Esophagus squamous epithelium (tissue), 5 donors: ENCODE results near the gene FALEC. TPM values are rescaled to one million over a fixed set of nuclear protein-coding genes. Genes with fewer than 3 reads are reported as not detected.

Experiments used
- DNase-seq: peaks from one replicate; lab custom pipeline; 2025; lab: John Stamatoyannopoulos, UW
- H3K27ac ChIP-seq, 4 donors: fragments of 200-600 bp; sonication (generic); one replicate each; pipeline ENCODE4 v1.5.1; 2016 to 2019; ENCODE audit warnings: mild to moderate bottlenecking in 1 of 4
- H3K27me3 ChIP-seq, 4 donors: fragments of 200-600 bp; sonication (generic); 1 replicate in 3 of 4; 2 replicates in 1 of 4; pipeline versions ENCODE4 v1.5.1 to v1.6.0; 2017 to 2021; ENCODE audit warnings: antibody characterized with exemption in 1 of 4
- H3K36me3 ChIP-seq, 3 donors: fragments of 200-600 bp; sonication (generic); one replicate each; pipeline ENCODE4 v1.5.1; 2016 to 2019
- H3K4me1 ChIP-seq, 3 donors: fragments of 200-600 bp; sonication (generic); one replicate each; pipeline ENCODE4 v1.5.1; 2017 to 2019
- H3K4me3 ChIP-seq, 4 donors: fragments of 200-600 bp; sonication (generic); 1 replicate in 3 of 4; 2 replicates in 1 of 4; pipeline ENCODE4 v1.5.1; 2016 to 2019; ENCODE audit warnings: mild to moderate bottlenecking in 2 of 4, moderate library complexity in 1 of 4
- H3K9me3 ChIP-seq, 3 donors: fragments of 200-600 bp; sonication (generic); one replicate each; pipeline ENCODE4 v1.5.1; 2016 to 2019
- CTCF ChIP-seq, 6 experiments: fragments of 450-650 bp in 4 of 6; fragments of 200-600 bp in 2 of 6; sonication (generic) in 2 of 6; IDR thresholded peaks; one replicate each; pipeline ENCODE4 v1.5.1; 2016 to 2019; ENCODE audit warnings: antibody characterized with exemption in 6 of 6, mild to moderate bottlenecking in 4 of 6, moderate library complexity in 4 of 6
- POLR2A ChIP-seq, 4 donors: fragments of 450-650 bp; IDR thresholded peaks; one replicate each; pipeline ENCODE4 v1.6.1; 2017; ENCODE audit warnings: antibody characterized with exemption in 4 of 4, mild to moderate bottlenecking in 4 of 4, moderate library complexity in 3 of 4
- WGBS, 2 donors: methylation state at CpG; one replicate each; pipeline ENCODE4 v1.1.5; 2018; 5-methylcytosine and 5-hydroxymethylcytosine counted together
- intact Hi-C: fragments of 100-400 bp; cut with DNase I; formaldehyde crosslinking; loops from one replicate; pipeline ENCODE4 v1.15.0; 2022
- total RNA-seq, 4 donors: library from RNA; depleted of rRNA; stranded (reverse); fragments of >200 nt; gene quantifications; one replicate each; pipeline ENCODE4 v1.1.0, GENCODE V29; 2016
- donor health status: DM: yes; HTN: yes; CAD: no.

The FALEC gene
- total RNA-seq, 4 donors from 2014 or later: 3.6 TPM; not detected in 3

DNA sequence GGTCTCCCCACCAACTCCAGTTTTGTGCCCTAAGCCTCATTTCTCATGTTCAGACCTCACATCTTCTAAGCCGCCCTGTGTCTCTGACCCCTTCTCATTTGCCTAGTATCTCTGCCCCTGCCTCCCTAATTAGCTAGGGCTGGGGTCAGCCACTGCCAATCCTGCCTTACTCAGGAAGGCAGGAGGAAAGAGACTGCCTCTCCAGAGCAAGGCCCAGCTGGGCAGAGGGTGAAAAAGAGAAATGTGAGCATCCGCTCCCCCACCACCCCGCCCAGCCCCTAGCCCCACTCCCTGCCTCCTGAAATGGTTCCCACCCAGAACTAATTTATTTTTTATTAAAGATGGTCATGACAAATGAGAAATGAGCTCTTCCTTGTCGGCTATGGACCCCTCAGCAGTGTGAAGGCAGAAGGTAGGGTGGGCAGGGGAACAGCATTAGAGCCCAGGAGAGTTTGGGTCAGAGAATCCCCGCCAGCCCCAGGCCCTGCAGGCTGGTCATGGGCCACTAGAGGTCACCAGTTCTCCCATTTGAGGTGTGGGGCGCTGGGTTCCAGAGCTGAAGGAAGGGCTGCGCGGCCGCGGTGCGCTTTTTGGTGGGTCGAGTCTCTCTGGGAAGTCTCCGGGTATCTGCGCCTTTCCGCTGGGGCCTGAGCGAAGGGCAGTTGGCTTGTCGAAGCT is 45.2 kb downstream of the FALEC start:
- intact Hi-C loops: loop anchor here (5.0 kb wide), 1 partner anchor 62 kb away; no protein-coding TSS in a partner anchor

GRCh38 chr1:150561254-150561973 is 45.9 kb downstream of the FALEC start:
- no peaks in the 10 kb centered on the region for H3K9me3 ChIP-seq
- intact Hi-C loops: loop anchor here (5.0 kb wide), 1 partner anchor 61 kb away; no protein-coding TSS in a partner anchor
- DNase-seq: peak; percentile 64
- peaks cover 0 to 33% (median 0%) of the 10 kb centered on the region in 3 donors for H3K36me3 ChIP-seq
- WGBS, 2 donors: 0 to 5% methylated on average over 5 to 19 of the region's 32 CpGs
- TF ChIP-seq POLR2A (IDR thresholded peaks at IDR 0.05): peak in 3 of 4 donors; percentile 52 to 90 (median 90)
- TF ChIP-seq CTCF (IDR thresholded peaks at IDR 0.05): peak in 2 of 6 experiments; percentile 3 to 11
- no peaks in the 10 kb centered on the region for H3K27me3 ChIP-seq
- H3K27ac ChIP-seq: peak overlapping the region; percentile 98 to 100 (median 100)
- H3K4me3 ChIP-seq: peak overlapping the region; percentile 28 to 72 (median 60)
- peaks cover 65 to 83% (median 70%) of the 10 kb centered on the region in 3 donors for H3K4me1 ChIP-seq

More for the DNA sequence above, 45.2 kb downstream of the FALEC start:
- Histone ChIP-seq H3K4me3 (peak overlapping the region; percentile 28 to 72 (median 60)), H3K9me3 (no peaks in the 10 kb centered on the region), H3K27me3 (no peaks in the 10 kb centered on the region), H3K36me3 (peaks cover 0 to 40% (median 0%) of the 10 kb centered on the region in 3 donors), H3K4me1 (peaks cover 58 to 76% (median 63%) of the 10 kb centered on the region in 3 donors), H3K27ac (peak overlapping the region; percentile 98 to 100 (median 100))
- WGBS, 2 donors: 6 to 18% methylated on average over 15 of the region's 17 CpGs
- peak; percentile 64 for DNase-seq
- no peak for TF ChIP-seq POLR2A (IDR thresholded peaks at IDR 0.05)
- peak; percentile 49 to 93 (median 78) for TF ChIP-seq CTCF (IDR thresholded peaks at IDR 0.05)

GRCh38 chr1:150561974-150562445 is 46.5 kb downstream of the FALEC start:
- WGBS, 2 donors: 0% methylated on average over 16 to 17 of the region's 18 CpGs
- intact Hi-C loops: loop anchor here (5.0 kb wide), 1 partner anchor 60 kb away; no protein-coding TSS in a partner anchor

More at GRCh38 chr1:150561974-150562445, 46.5 kb downstream of the FALEC start:
- H3K9me3 ChIP-seq: no peaks in the 10 kb centered on the region
- peak overlapping the region; percentile 28 to 72 (median 60) for H3K4me3 ChIP-seq
- peak; percentile 58 for DNase-seq
- H3K27ac ChIP-seq: peak overlapping the region; percentile 98 to 100 (median 100)
- peaks cover 0 to 27% (median 0%) of the 10 kb centered on the region in 3 donors for H3K36me3 ChIP-seq
- H3K4me1 ChIP-seq: peaks cover 70 to 89% (median 76%) of the 10 kb centered on the region in 3 donors
- TF ChIP-seq POLR2A (IDR thresholded peaks at IDR 0.05): peak in 2 of 4 donors; percentile 27 to 65
- peak in 1 of 6 experiments; percentile 1 for TF ChIP-seq CTCF (IDR thresholded peaks at IDR 0.05)
- H3K27me3 ChIP-seq: no peaks in the 10 kb centered on the region
